ENCODE data around the gene FGF11.

The FGF11 gene

DNA sequence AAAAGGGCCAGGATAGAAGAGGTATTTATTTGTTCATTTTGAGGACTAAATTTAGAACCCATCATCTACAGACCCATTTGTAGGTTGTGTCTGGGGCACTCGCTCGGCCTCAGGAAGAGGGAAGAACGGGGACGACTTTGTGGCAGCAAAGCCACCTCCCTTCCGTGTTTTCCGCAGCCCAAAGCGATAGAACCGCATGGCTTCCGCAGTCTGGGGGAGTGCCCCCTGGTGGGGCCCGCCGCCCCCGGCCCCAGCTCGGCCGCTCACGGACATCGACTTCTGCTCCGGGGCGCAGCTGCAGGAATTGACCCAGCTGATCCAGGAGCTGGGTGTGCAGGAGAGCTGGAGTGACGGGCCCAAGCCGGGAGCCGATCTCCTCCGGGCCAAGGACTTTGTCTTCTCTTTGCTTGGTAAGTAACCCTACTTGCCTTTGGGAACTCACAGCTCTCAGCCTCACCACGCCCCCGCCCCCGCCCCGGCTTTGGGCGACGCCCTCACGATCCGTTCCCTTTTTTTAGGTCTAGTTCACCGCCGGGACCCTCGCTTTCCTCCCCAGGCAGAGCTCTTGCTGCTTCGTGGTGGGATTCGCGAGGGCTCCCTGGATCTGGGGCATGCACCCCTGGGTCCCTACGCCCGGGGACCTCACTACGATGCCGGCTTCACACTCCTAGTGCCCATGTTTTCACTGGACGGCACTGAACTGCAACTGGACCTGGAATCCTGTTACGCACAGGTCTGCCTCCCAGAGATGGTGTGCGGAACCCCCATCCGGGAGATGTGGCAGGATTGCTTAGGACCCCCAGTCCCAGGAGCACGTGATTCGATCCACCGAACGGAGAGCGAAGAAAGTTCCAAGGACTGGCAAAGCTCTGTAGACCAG is 3.4 kb upstream of the FGF11 start:
- no peak for DNase-seq

DNA sequence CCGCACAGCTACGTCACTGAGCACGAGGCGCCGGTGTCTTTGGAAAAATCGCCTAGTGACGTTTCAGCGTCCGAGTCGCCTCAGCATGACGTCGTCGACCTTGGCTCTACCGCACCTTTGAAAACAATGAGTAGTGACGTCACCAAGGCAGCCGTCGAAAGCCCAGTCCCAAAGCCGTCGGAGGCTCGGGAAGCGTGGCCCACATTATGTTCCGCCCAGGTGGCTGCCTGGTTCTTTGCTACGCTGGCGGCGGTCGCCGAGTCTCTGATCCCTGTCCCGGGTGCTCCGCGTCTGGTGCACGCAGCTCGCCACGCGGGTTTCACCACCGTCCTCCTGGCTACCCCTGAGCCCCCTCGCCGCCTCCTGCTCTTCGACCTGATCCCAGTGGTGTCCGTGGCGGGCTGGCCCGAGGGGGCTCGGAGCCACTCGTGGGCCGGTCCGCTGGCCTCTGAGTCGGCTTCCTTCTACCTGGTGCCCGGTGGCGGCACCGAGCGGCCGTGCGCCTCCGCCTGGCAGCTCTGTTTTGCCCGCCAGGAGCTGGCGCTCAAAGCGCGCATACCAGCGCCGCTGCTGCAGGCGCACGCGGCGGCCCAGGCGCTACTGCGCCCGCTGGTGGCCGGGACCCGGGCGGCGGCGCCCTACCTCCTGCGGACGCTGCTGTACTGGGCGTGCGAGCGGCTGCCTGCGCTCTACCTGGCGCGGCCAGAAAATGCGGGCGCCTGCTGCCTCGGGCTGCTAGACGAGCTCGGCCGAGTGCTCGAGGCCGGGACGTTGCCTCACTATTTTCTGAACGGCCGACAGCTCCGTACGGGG is 2.5 kb upstream of the FGF11 start:
- DNase-seq, result no peak

DNA sequence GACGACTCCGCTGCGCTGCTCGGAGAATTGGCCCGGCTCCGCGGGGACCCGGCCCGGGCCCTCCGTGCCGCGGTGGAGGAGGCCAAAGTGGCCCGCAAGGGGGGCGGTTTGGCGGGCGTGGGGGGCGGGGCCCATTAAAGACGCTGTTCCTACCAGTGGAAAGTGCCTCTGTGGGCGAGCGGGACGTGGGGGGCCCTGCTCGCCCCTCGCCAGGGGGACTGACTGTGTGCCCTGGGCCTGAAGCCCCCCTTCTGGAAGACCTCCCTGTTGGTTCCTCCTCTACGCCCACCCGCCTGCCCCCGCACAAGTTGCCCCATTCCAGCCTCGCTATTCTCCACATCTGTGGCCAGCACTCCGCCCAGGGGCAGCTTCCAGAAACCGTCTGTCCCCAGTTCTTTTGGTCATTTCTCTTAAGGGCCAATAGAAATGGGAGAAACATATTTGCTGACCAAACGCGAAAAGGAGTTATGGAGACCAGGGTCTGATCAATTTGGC is 1.9 kb upstream of the FGF11 start:
- DNase-seq, result no peak

DNA sequence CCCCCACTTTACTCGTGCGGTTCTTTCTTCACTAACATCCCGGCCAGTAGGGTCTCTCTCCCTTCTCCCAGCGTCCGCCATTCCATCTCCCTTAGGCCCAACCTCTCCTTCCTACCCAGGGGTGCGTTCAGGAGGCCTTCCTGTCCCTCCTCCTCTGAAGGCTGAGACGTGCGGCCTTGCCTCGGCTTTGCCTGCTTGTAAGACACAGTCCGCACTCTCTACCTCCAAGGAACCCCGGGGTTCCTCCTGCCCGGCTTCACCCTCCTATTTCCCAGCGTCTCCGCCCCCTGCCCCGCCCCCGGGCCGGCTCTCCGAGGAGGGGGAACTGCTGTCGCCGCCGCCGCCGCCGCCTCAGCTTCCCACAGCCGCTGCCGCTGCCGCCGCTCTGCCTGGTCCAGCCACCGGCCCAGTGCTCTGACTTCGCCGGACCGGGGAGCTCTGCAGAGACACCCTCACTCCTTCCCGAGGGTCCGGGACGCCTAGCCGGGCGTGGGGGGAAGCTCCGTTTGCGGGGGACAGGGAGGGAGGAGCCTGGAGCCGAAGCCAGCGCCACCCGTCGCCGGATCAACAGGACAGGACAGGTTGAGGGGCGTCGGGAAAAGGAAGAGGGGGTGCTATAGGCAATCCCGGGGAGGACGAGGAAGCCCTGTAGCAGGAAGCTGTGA is 1.2 kb upstream of the FGF11 start:
- DNase-seq, result no peak

DNA sequence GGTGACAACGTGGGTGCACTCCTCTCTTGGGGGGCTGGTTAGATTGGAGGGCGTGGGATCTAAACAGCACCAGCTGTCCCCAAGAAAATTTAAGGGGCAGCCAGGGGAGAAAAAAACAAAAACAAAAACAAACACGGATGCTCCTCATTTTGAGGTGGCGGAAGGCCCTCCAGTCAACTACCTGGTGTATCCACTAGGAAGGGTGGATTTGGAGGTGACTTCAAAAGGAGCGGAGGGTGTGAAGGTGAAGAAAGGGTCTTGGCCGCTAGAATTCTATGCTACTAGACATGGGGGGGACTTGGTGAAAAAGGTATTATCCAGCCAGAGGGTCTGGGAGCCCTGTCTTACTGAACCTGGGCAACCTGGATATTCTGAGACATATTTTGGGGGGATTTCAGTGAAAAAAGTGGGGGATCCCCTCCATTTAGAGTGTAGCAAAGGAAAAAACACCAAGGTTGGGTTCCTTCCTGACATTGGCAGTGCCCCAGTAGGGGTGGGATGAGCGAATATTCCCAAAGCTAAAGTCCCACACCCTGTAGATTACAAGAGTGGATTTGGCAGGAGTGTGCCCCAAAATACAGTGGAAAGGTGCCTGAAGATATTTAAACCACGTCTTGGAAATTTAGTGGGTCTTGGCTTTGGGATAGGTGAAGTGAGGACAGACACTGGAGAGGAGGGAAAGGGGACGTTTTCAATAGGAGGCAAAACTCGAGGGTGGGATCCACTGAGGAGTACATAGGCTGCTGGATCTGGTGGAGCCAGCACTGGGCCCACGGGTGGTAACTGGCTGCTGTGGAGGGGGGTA is 454 bp upstream of the FGF11 start:
- DNase-seq, result no peak

DNA sequence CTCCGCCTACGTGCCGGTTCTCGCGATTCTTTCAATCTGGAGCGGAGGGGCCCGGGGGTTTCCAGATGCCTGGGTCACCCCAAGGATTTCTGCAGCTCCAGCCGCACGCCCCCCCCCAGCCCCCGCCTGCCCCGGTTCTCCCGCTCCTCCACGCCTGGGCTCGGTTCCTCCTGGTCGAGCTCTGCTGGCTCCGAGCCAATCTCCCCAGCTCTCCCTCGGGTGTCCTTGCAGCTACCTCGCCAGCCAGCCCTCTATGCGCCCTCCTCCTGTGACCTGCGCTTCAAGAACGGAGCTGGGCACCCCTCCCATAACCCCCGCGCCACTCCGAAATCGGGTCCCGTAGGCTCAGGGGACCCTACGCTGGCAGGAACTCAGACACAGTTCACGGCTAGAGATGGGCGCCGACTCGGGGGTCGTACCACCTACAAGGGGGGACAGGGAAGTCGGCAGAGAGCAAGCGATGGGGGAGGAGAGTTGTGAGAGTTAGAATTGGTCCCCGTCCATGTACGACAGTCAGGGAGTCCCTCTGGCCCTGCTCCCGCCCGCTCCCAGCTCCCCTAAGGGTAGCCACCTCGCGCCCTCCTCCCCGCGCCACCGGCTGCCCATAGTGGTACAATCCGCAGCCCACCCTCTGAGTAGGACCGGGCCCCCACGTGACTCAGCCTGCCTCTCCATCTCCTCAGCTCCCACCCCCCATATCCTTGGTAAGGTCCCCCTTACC is 961 bp downstream of the FGF11 start:
- DNase-seq, result no peak

DNA sequence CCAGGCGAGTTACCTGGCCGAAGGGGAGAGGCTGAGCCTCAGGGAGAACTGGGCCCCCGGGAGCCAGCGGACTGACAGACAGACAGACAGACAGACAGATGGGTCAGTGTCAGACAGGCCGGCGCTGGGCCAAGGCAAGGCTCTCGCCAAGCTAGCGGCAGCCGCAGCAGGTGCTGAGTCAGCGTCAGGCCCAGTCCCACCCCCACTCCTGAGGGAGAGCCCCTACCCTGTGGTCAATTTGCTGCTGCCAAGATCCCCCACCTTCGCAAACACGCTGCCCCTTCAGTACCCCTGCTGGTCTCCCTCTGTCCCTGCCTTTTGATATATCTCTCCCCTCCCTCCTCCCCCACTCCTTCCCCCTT is 1.5 kb downstream of the FGF11 start:
- no peak for DNase-seq

DNA sequence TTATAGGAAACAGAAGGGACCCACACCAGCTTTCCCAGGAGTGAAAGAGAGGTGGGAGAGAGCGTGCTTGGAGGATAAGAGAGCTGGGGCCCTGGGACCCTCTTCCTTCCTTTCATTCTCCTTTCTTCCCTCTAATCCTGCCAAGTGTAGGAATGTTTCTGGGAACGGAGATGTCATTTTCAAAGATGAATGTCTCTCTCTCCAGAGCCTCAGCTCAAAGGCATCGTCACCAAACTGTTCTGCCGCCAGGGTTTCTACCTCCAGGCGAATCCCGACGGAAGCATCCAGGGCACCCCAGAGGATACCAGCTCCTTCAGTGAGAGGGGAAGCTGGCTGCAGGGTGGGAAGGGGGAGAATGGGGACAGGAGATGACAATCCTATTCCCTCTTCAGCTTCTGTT is 2.0 kb downstream of the FGF11 start:
- no peak for DNase-seq

DNA sequence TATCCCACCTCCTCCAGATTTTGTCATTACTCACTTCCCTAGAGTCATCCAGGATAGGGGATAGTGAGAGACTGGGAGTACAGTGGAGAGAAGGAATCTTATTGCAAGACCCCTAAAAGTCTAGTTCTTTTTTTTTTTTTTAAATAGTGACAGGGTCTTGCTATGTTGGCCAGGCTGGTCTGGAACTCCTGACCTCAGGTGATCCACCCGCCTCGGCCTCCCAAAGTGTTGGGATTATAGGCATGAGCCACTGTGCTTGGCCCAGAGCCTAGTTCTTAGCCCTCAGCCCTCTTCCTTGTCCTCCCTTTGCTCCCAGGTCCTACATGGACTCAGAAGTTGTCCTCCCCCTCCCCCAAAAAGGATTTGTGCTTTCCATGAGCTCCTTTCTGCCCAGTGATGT is 2.8 kb downstream of the FGF11 start:
- DNase-seq, result no peak

DNA sequence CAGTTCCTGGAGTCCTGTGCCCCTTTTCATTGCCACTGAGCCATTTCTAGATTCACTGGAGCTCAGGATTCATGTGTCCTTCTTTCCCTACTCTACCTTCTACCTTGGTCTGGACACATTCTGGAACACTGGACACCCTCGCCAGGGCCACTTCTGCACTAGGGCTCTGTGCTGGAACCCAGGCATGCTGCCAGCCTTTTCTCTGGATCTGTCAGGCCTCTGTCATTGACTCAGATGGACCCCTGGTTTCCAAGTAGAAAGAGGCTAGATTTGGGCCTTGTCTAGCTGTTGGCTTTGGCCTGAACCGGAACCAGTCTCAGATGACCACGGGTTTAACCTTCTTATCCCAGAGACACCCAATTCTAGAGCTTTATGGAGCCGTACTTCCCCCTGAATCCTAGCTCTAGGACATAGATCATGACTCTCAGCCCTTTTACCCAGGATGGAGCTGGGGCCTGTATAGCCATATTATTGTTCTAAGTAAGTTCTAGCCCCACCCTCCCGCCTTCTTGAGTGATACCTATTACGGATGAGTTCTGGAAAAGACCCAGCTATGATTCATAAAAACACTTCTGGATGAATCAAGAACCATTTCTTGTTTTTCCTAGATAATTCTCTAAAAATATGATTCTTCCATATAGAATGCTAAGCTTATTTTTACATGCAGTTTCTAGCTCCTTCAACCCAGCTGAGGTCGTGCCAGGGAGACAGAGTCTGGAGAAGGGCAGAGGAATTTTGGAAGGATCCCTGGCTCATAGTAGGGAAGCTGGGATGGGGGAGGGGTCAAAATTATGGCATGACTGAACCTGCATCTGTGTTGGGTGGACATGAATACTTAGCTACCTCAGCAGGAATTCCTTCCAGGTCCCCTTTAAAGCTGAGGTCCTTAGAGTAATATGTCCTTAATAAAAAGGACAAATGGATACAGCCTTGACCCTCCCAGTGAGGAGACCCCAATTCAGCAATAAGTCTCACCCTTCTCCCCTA is 4.5 kb downstream of the FGF11 start:
- DNase-seq, result no peak

DNA sequence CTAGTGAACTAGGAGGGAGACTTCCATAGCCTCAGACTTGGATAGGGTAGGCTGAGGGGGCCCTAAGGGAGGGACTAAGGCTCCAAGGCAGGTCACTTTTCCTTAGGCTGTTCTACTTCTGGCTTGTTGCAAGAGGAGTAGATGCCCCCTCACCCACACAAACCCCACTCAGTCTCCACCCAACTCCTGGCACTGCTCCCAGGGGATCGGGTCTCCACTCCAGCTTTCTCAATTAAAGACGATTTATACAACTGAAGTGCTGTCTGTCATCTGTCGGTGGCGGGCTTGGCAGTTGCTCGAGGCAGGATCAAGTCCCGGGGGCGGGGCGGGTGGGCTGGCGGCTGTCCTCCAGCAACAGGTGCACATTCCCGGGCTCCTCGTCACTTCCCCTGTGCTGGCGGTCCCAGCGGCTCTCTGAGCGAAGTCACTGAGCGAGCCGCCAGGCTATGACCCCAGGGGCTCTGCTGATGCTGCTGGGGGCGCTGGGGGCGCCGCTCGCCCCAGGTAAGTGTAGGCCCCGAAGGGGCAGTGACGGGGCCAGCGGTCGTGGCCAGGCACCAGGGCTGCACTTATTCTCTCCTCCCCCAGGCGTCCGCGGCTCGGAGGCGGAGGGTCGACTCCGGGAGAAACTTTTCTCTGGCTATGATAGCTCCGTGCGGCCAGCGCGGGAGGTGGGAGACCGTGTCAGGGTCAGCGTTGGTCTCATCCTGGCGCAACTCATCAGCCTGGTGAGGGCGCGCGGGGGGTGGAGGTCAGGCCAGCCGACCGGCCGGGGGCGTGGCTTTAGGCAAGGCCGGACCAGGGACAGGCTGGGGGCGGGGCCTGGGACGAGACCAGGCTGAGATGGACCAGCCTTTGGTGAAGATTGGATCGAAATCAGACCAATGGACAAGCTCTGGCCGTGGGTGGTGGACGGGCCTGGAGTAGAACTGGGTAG is 5.6 kb downstream of the FGF11 start, which contains the start of gene CHRNB1:
CHRNB1 (plus strand) TSS at position 380 of the 937 bp plus-strand sequence; CDS start at position 447, 67 bp downstream.
- DNase-seq, result no peak

DNA sequence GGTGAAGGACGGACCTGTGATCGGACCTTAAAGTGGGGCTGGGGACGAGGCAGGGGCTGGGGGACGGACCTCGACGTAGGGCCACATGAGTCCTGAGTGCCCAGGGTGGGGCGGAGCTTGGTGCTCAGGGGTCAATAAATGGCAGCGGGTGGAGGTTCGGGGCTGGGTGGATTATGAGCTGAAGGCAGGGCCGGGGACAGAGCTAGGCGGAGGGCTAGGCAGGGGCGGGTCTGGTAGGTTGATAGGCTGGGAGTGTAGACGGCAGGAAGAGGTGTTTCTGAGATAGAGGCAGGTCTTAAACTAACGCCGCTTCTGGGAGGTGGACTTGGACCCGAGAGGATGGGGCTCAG is 6.3 kb downstream of the FGF11 start:
- no peak for DNase-seq

DNA sequence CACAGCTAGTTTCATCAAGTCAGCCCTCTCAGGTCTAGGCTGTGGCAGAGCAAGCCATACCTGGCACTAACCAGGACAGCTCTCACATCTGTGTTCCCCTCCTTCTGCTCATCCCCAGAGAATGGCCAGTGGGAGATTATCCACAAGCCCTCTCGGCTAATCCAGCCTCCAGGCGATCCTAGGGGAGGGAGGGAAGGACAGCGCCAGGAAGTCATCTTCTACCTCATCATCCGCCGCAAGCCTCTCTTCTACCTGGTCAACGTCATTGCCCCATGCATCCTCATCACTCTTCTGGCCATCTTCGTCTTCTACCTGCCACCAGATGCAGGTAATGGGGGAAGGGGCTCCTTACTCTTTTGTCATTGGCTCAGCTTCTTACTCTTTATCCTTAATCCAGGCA is 9.1 kb downstream of the FGF11 start:
- no peak for DNase-seq

DNA sequence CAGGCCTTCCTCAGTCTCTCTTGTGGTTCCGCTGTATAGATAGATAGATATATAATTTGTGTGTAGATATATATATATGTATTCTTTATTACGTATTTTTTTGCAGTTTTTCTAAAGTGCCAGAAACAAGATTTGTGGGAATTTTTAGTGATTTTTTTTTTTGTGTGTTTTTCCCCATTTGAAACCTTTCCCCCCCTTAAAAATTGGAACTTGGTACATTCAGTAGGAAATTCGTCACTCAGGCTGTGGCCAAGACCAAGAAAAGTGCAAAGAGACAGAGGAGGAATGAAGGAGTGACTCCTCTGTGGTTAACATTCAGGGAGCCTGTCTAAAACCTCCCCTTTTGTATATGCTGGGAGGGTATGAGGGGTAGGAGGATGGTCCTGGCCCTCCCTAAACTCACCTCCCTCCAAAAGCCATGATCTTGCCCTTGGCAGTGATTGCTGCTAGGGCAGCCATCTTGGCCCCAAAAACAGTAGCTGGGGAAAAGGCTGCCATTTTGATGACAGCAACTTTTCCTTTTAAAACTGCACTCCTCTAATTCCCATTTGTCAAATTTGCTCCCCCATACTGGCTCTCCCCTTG is 20.7 kb downstream of the FGF11 start:
- DNase-seq, result no peak

DNA sequence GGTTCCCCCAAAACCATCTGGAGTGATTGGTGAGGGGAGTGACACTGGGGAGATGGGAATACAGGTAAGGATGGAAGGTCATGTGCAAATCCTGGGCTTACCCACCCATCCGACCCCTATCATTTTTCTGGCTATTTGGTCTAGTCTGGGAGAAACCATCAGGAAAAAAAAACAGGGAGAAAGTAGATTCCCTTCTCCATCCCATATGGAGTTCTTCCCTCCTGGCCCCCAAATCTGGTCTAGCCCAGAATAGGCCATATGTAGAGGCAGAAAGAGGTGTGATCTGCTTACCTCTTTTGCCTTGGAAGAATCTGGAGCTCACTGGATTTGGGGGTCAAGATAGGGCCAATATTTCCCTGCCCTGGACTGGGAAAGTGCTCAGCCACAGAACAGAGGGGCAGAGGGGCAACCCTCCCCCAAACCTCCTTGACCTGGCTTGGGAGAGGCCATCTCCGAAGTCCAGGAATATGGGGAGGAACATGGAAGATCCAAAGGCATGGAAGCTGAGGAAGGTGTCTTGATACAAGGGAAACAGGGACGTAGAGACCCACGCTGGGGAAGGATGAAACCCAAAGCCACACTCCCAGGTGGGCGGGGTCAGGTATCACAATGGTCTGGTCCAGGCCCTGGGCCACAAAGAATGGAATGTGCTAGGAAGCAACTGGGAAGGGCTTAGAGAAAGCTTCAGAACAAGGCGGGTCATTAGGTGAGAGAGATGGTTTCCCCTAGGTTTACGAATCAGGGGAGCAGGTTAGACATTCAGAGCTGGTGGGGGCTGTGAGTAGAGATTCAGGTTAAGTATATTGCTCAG is 21.7 kb downstream of the FGF11 start:
- DNase-seq, result no peak

DNA sequence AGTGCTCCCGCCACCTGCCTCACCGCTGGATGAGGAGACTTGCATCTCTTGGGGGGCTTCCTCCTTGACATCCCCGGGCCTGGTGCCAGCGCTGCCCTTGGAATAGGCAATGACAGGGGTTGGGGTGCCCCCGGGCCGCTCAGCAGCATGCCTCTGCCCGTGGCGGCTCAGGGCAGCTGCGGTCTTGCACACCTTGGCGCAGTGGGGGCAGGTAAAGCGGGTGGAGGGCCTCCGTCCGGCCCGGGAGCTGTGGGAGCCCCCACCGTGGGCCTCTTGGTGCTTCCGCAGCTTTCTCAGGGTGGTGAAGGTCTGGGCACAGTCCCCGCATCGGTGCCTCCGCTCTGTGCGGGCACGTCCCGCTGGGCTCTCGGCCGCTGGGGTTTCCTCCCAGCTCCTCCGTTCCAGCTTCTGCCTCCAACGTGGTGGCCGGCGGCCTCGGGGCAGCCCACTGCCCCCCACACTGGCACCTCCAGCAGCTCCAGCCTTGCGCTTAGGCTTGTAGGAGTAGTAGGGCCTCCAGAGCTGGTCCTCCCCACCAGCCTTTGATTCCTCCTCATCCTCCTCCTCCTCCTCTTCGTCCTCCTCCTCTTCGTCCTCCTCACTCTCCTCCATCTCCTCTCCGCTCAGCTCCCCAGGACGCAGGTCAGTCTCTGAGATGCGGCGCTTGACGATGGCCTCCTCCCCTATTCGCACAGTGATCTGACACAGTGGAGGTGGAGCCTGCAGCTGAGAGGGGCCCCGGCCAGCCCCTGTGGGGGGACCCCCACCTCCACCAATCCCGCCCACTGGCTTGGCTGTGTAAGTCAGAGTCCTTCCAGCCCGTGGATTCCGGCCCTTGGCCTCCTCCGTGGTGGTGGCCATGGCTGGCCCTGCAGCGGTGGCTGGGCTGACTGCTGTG is 23.4 kb downstream of the FGF11 start:
- no peak for DNase-seq

DNA sequence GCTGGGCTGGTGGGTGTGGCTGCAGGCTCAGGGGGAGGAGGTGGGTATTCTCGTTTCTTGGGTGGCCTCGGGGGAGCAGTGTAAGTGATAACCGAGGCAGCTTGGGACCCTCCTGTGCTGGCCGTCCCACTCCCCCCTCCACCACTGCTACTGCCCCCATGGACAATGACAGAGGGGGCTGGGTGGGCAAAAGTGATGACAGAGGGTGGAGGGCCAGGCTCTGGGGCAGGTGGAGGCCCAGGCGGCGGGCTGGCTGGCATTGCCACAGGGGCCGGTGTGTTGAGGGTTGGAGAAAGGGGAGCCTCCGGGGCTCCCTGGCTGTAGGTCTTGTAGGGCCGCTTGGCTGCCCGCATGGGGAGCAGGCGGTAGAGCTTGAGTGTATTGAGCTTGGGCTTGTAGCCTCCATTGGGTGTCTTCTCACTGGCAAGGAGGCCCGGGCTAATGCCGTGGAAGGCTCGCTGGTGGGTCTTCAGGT is 24.1 kb downstream of the FGF11 start:
- no peak for DNase-seq

All from GOT3 (cell line).